ENCODE data around the gene ITGAL. TPM values are rescaled to one million over a fixed set of nuclear protein-coding genes. Genes with fewer than 3 reads are reported as not detected.
"Not testable (repeated sequence)": the region's sequence is repeated elsewhere in the genome, so short reads cannot be mapped to it uniquely, and the experiment has no call there.

The ITGAL gene
- total and polyA plus RNA-seq, 12 donors = 0.72 to 14.7 (median 4.3) TPM

- 74 to 80% (median 76%) methylated on average over 17 to 22 of the region's 22 CpGs for WGBS, 4 donors
- no peak for TF ChIP-seq CTCF (IDR thresholded peaks at IDR 0.05)
- no peak for TF ChIP-seq POLR2A (IDR thresholded peaks at IDR 0.05)
- Histone ChIP-seq H3K27me3 (no peaks in the 10 kb centered on the region), H3K36me3 (replicated peaks in 1 of 2) (no peaks in the 10 kb centered on the region), H3K9me3 (replicated peaks in 1 of 3) (no peaks in the 10 kb centered on the region), H3K4me3 (no peak overlapping the region), H3K27ac (no peak overlapping the region), H3K4me1 (replicated peaks in 1 of 2) (no peaks in the 10 kb centered on the region)
- intact Hi-C loops (cut with DNase I) = loop anchor here in 1 of 2 donors (5.0 to 10.0 kb wide), 2 partner anchors 59 to 166 kb away; no protein-coding TSS in a partner anchor
- DNase-seq = peak in 3 of 7 donors; percentile 24 to 53 (median 40)
These were observed 13.8 kb upstream of the ITGAL start for GRCh38 chr16:30458561-30459394.

GRCh38 chr16:30459456-30459855 is 13.1 kb upstream of the ITGAL start:
- 80 to 86% (median 82%) methylated on average over 11 of the region's 11 CpGs for WGBS, 4 donors
- no peaks in the 10 kb centered on the region for H3K27me3 ChIP-seq
- H3K4me1 ChIP-seq (replicated peaks in 1 of 2) = no peaks in the 10 kb centered on the region
- DNase-seq = no peak
- H3K27ac ChIP-seq = no peak overlapping the region
- no peak overlapping the region for H3K4me3 ChIP-seq
- H3K9me3 ChIP-seq (replicated peaks in 1 of 3) = no peaks in the 10 kb centered on the region
- intact Hi-C loops (cut with DNase I) = loop anchor here in 1 of 2 donors (5.0 to 10.0 kb wide), 2 partner anchors 58 to 165 kb away; no protein-coding TSS in a partner anchor
- TF ChIP-seq POLR2A (IDR thresholded peaks at IDR 0.05) = no peak
- H3K36me3 ChIP-seq (replicated peaks in 1 of 2) = no peaks in the 10 kb centered on the region

GRCh38 chr16:30461426-30461825 is 11.1 kb upstream of the ITGAL start:
- H3K27me3 ChIP-seq; H3K36me3 ChIP-seq (replicated peaks in 1 of 2); DNase-seq; H3K9me3 ChIP-seq (replicated peaks in 1 of 3); H3K27ac ChIP-seq; H3K4me1 ChIP-seq (replicated peaks in 1 of 2); H3K4me3 ChIP-seq: not testable (repeated sequence)
- intact Hi-C loops (cut with DNase I) = loop anchor here in 1 of 2 donors (10.0 kb wide), 1 partner anchor 57 kb away; the partner anchor contains the start of gene ZNF771
- 70 to 90% (median 81%) methylated on average over 5 of the region's 5 CpGs for WGBS, 4 donors

GRCh38 chr16:30464078-30464477 is 8.5 kb upstream of the ITGAL start:
- intact Hi-C loops (cut with DNase I) = loop anchor here in 1 of 2 donors (10.0 kb wide), 1 partner anchor 59 kb away; the partner anchor contains the start of gene ZNF771
- WGBS, 4 donors = 84 to 89% (median 88%) methylated on average over 6 to 7 of the region's 7 CpGs

More at GRCh38 chr16:30464078-30464477, 8.5 kb upstream of the ITGAL start:
- TF ChIP-seq CTCF (IDR thresholded peaks at IDR 0.05) = no peak
- TF ChIP-seq POLR2A (IDR thresholded peaks at IDR 0.05) = no peak
- H3K27ac ChIP-seq = no peak overlapping the region
- H3K9me3 ChIP-seq (replicated peaks in 1 of 3) = no peaks in the 10 kb centered on the region
- H3K4me1 ChIP-seq (replicated peaks in 1 of 2) = no peaks in the 10 kb centered on the region
- no peaks in the 10 kb centered on the region for H3K27me3 ChIP-seq
- no peak overlapping the region for H3K4me3 ChIP-seq
- no peak for DNase-seq
- H3K36me3 ChIP-seq (replicated peaks in 1 of 2) = no peaks in the 10 kb centered on the region

Measured in adrenal gland (tissue), 12 donors.